Measurements from ENCODE around the gene SCLT1.
A peak's percentile ranks its signal among the peaks of the same experiment; 100 is the strongest.

The SCLT1 gene

GRCh38 chr4:128958194-128958593 is 135.1 kb downstream of the SCLT1 start:
- DNase-seq (ENCODE audit: low read depth in 2 of 2), result no peak

- no peak for DNase-seq (ENCODE audit: low read depth in 2 of 2)
Measured at GRCh38 chr4:128957459-128957858, 135.9 kb downstream of the SCLT1 start.

- no peak for DNase-seq (ENCODE audit: low read depth in 2 of 2)
Measured at GRCh38 chr4:128955751-128956150, 137.6 kb downstream of the SCLT1 start.

- DNase-seq (ENCODE audit: low read depth in 2 of 2), result no peak
Measured at GRCh38 chr4:128954941-128955340, 138.4 kb downstream of the SCLT1 start.

- no peak for DNase-seq (ENCODE audit: low read depth in 2 of 2)
Measured at GRCh38 chr4:128951316-128951715, 142.0 kb downstream of the SCLT1 start.

GRCh38 chr4:128950796-128951195 is 142.5 kb downstream of the SCLT1 start:
- no peak for DNase-seq (ENCODE audit: low read depth in 2 of 2)

GRCh38 chr4:128946916-128947315 is 146.4 kb downstream of the SCLT1 start:
- DNase-seq (ENCODE audit: low read depth in 2 of 2), result no peak

GRCh38 chr4:128942607-128943006 is 150.7 kb downstream of the SCLT1 start:
- peak; percentile 16 for DNase-seq (ENCODE audit: low read depth in 2 of 2)

- no peak for DNase-seq (ENCODE audit: low read depth in 2 of 2)
Measured at GRCh38 chr4:128940971-128941370, 152.4 kb downstream of the SCLT1 start.

GRCh38 chr4:128930051-128930450 is 163.3 kb downstream of the SCLT1 start:
- DNase-seq (ENCODE audit: low read depth in 2 of 2), result no peak

- no peak for DNase-seq (ENCODE audit: low read depth in 2 of 2)
Measured at GRCh38 chr4:128924951-128925350, 168.4 kb downstream of the SCLT1 start.

GRCh38 chr4:128921954-128922353 is 171.4 kb downstream of the SCLT1 start:
- DNase-seq (ENCODE audit: low read depth in 2 of 2), result no peak

GRCh38 chr4:128917781-128918180 is 175.6 kb downstream of the SCLT1 start:
- DNase-seq (ENCODE audit: low read depth in 2 of 2), result no peak

GRCh38 chr4:128916832-128917231 is 176.5 kb downstream of the SCLT1 start:
- no peak for DNase-seq (ENCODE audit: low read depth in 2 of 2)

GRCh38 chr4:128915544-128915943 is 177.8 kb downstream of the SCLT1 start:
- DNase-seq (ENCODE audit: low read depth in 2 of 2), result no peak

- no peak for DNase-seq (ENCODE audit: low read depth in 2 of 2)
Measured at GRCh38 chr4:128913228-128913627, 180.1 kb downstream of the SCLT1 start.

- DNase-seq (ENCODE audit: low read depth in 2 of 2), result no peak
Measured at GRCh38 chr4:128908735-128909134, 184.6 kb downstream of the SCLT1 start.

- DNase-seq (ENCODE audit: low read depth in 2 of 2), result no peak
Measured at GRCh38 chr4:128907981-128908380, 185.4 kb downstream of the SCLT1 start.

- DNase-seq (ENCODE audit: low read depth in 2 of 2), result no peak
Measured at GRCh38 chr4:128906581-128906980, 186.8 kb downstream of the SCLT1 start.

- no peak for DNase-seq (ENCODE audit: low read depth in 2 of 2)
Measured at GRCh38 chr4:128904821-128905220, 188.5 kb downstream of the SCLT1 start.

- no peak for DNase-seq (ENCODE audit: low read depth in 2 of 2)
Measured at GRCh38 chr4:128880662-128881061, 212.7 kb downstream of the SCLT1 start.

- DNase-seq (ENCODE audit: low read depth in 2 of 2), result no peak
Measured at GRCh38 chr4:128879971-128880370, 213.4 kb downstream of the SCLT1 start.

GRCh38 chr4:128879283-128879682 is 214.1 kb downstream of the SCLT1 start:
- no peak for DNase-seq (ENCODE audit: low read depth in 2 of 2)

GRCh38 chr4:128877934-128878333 is 215.4 kb downstream of the SCLT1 start:
- no peak for DNase-seq (ENCODE audit: low read depth in 2 of 2)

- no peak for DNase-seq (ENCODE audit: low read depth in 2 of 2)
Measured at GRCh38 chr4:128876200-128876599, 217.1 kb downstream of the SCLT1 start.

All from fibroblast of skin of left quadriceps (primary cell).